NCI-H524 treated with DMSO at 0.1 percent for 48 hours (cell line): ENCODE measurements around the gene ZNF292.
"Not testable (repeated sequence)": the region's sequence is repeated elsewhere in the genome, so short reads cannot be mapped to it uniquely, and the experiment has no call there.

Experiments used
- DNase-seq: peaks from one replicate; lab custom pipeline; 2025; lab: John Stamatoyannopoulos, UW

The ZNF292 gene

DNA sequence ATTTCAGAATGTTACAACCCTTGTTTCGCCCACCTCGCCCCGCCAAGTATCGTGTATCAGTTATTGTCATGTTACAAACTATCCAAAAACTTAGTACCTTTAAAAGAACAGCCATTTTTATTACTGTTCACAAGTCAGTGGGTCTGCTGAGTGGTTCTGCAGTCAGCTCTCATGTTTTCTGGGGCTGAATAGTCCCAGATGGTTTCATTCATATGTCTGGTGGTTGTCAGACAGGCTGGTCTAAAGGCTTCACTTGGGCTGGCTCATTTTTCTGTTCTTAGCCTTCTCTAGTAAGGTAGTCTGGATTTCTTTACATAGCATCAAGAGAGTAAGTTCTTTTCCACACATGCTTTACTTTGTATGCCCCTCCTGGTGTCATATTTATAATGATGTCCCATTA, 8.6 kb downstream of the ZNF292 start:
- DNase-seq, result no peak

GRCh38 chr6:87164506-87164905, 9.1 kb downstream of the ZNF292 start:
- DNase-seq, result no peak

GRCh38 chr6:87165185-87165584, 9.8 kb downstream of the ZNF292 start:
- DNase-seq, result no peak

GRCh38 chr6:87171938-87172633, 16.7 kb downstream of the ZNF292 start:
- no peak for DNase-seq

- DNase-seq, result no peak
Observed at GRCh38 chr6:87174078-87174579, 18.8 kb downstream of the ZNF292 start.

- DNase-seq, result no peak
Observed at GRCh38 chr6:87176493-87176892, 21.1 kb downstream of the ZNF292 start.

DNA sequence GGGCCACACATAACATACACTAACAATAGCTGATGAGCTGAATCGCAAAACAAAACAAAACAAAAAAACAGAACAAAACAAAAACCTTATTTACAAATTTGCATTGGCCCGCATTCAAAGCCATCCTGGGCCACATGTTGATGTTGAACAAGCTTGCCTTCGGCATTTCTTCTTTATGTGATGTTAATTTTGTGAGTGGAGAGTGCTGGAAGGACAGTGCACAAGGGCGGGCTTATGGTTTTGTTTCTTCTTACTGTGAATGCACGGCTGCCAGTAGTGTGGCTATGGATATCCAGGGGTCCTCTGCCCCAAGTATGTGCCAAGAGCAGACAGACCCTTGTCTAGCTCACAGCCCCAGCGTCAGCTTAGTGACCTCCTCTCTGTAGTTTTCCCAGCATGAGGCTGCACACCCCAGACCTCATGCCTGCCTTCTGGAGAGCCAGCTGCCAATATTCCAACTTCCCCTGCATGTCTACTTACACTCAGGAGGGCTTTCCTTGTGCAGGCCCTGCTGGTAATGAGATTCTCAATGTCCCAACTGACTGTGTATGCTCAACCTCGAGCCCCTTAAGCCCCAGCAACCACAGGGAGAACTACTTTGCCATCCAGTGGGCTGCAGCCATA, 24.9 kb downstream of the ZNF292 start:
- no peak for DNase-seq

DNA sequence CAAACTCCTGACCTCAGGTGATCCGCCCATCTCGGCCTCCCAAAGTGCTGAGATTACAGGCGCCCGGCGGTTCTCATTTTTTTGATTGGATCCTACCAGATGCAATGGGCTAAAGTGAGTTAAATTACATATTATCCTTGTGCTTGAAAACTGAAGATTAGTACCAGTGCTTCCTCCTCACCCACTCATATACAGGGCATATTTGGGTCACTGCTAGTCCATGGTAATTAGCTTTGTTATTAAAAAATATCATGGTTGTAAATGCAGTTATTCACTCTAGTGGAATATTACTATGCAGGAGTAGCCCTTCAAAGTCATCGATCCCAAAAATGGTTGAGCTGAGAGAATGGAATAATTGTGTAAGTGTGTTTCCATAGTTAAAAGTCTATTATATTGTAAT, 26.5 kb downstream of the ZNF292 start:
- DNase-seq, result no peak

GRCh38 chr6:87182321-87182720, 27.0 kb downstream of the ZNF292 start:
- DNase-seq, result no peak

GRCh38 chr6:87182940-87183339, 27.6 kb downstream of the ZNF292 start:
- DNase-seq, result no peak

GRCh38 chr6:87183687-87184086, 28.3 kb downstream of the ZNF292 start:
- DNase-seq, result no peak

- no peak for DNase-seq
Observed at GRCh38 chr6:87184762-87185250, 29.4 kb downstream of the ZNF292 start.

DNA sequence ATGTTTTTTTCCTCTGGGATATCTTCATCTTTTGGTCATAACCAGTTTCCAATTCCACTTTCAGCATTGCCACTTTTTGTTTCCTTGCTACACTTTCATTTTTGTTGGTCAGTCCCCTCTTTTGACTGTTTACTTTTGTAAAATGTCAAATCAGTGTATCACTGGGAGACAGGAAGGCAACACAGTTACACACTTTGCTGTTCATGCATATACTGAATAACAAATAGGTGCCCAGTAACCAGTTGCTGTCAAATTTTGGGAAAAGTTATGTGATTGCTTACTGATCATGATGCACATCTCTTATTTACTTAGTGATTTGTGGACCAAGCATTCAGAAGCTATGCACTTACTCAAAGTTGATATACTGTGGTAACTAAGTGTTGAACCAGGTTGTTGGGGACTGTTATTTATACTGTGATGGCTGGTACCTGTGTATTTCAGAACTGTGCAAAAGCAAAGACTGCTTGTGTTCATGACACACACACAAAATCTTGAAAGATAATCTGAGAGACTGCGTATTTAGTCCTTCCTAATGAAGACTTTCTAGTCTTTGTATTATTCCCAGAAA, 41.0 kb downstream of the ZNF292 start:
- no peak for DNase-seq

- DNase-seq, result no peak
Observed at GRCh38 chr6:87197547-87197946, 42.2 kb downstream of the ZNF292 start.

DNA sequence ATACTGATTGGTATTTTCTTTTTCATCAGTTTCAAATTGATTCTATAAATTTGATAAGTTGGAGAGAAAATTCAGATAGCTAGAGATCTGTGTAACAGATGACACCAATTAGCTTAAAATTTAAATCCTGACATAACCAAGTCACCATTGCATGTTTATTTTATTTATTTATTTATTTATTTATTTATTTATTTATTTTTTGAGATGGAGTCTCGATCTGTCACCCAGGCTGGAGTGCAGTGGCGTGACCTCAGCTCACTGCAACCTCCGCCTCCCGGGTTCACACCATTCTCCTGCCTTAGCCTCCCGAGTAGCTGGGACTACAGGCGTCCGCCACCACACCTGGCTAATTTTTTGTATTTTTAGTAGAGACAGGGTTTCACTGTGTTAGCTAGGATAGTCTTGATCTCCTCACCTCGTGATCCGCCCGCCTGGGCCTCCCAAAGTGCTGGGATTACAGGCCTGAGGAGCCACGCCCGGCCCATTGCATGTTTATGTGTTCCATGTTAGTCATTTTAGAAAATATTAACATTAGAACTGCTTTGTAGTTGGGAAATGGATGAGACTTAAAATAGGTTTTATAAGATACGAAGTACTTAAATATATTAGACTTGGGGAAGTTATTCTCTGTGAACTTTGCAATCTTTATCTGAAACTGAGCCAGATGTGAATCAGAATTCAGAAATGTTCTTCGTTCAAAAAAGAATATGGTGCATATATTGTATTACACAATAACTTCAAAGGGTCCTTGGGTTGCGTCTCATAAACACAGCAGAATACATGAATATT, 42.9 kb downstream of the ZNF292 start:
- not testable (repeated sequence) for DNase-seq

DNA sequence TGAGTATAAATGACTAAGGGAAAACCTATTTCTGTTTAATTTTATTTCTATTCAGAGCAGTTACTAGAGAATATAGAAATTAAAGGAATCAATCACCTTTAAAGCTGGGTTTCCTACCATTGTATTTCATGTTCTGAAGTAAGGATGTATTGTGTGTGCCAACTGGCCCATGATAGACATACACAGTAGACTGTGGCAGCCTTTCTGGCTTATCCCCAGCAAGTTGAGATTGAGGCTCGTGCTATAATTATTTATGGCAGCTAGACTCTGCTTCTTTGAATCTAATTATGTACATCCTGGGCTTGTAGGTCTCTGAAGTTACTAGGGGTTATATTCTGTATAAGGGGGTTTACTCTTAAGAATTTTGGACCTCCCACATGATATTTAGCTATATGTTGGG, 44.4 kb downstream of the ZNF292 start:
- no peak for DNase-seq

GRCh38 chr6:87200469-87201175, 45.3 kb downstream of the ZNF292 start:
- no peak for DNase-seq

DNA sequence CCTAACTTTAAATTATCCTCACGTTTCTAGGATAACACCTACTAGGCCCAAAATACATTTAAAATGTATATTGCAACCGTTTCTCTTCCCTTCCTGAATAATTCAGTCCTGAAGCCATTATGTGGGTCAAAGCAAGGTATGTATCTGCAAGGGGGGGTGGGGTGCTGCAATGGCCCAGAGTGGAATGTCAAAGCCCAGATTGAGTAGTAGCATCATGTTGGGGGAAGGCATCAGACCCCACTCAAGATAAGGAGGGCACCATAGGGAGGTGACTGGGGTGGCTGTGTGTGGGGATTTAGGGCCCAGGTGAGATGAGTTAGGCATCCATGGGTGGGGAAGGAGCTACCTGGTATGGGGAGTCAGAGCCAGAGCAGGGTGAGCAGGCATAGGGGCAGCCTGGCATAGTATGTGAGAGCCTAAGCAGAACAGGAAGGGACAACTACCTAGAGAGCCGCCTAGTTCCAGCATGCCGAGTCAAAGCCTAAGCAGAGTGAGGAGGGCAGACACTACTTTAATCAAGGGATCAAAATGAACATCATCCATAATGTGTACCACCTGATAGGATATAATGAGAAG, 48.2 kb downstream of the ZNF292 start:
- no peak for DNase-seq

DNA sequence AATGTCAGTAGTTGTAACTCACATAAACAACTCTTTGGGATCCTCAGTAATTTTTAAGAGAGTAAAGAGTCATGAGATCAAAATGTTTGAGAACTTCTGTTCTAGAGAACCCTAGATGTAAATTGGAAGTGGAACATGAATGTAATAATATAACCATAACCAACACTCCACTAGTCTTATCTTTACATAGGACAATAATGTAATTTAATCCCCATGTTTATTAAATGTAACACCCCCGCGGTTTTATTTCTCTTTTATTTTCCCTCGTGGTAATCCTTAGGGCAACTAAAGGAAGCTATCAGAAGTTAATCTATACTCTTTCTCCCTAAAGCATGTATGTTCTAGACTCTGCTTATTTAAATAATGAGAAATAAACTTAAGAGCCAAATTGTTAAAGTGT, 54.4 kb downstream of the ZNF292 start:
- DNase-seq, result no peak

DNA sequence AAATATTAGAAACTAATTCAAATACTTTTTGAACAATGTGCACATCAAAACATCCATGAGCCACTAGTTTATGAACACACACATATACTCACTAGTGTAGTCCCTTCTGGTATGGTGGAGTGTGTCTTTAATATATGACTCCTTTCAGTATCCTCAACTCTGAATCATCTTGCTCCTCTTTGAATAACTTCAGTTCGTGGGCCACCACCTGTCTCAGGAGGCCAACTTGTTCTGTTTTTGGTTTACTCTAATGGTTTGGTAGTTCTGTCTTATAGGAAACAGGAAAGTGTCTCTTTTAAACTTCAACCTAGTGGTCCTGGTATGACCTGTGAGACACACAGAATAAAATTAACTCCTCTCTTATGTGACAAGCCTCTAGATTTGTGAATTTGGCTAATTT, 55.6 kb downstream of the ZNF292 start:
- no peak for DNase-seq

DNA sequence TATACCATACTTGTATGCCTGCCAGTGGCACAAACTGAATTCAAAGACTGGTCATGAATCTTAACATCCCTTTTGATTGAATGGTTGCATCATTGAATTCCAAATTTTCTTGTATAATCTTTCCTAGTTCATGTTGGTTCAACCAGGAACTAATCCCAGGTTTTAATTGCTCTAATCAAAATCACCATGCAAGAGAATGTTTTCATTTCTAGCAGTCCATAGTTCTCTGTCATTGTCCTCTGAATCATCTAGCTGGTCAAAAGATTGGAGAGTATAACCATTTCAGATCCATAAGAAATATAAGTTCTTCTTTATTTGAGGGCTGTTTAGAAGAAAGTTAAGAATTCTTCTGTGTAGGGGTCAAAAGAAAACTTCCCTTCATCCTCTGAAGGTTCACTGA, 57.2 kb downstream of the ZNF292 start:
- DNase-seq, result no peak
